HepG2 (cell line): ENCODE results near the gene TMEM217. TPM values are rescaled to one million over a fixed set of nuclear protein-coding genes. Genes with fewer than 3 reads are reported as not detected.

Experiments
- ATF1 ChIP-seq: IDR thresholded peaks from 2 replicates; pipeline ENCODE4 v1.6.1; 2016; ENCODE audit warnings: mild to moderate bottlenecking, control low read depth
- FOXK2 ChIP-seq: fragments of 450-650 bp; IDR thresholded peaks from 2 replicates; pipeline ENCODE4 v1.6.1; 2016
- FOXO4 ChIP-seq: sonication (generic); formaldehyde crosslinking; conservative IDR thresholded peaks from 2 replicates; pipeline ENCODE4 v1.8.1; 2023; ENCODE audit warnings: missing genetic modification reagents
- GMEB1 ChIP-seq: sonication (generic); formaldehyde crosslinking; IDR thresholded peaks from 2 replicates; pipeline ENCODE4 v1.5.1; 2020; ENCODE audit warnings: missing genetic modification reagents, mild to moderate bottlenecking, borderline replicate concordance
- HOXA3 ChIP-seq: sonication (generic); formaldehyde crosslinking; IDR thresholded peaks from 2 replicates; pipeline ENCODE4 v1.5.0; 2020; ENCODE audit warnings: missing genetic modification reagents
- MED13 ChIP-seq: sonication (generic); formaldehyde crosslinking; IDR thresholded peaks from 2 replicates; pipeline ENCODE4 v1.5.0; 2020; ENCODE audit warnings: missing genetic modification reagents
- NFATC3 ChIP-seq: sonication (generic); formaldehyde crosslinking; IDR thresholded peaks from 2 replicates; pipeline ENCODE4 v1.5.1; 2020; ENCODE audit warnings: mild to moderate bottlenecking, missing genetic modification reagents
- SAP130 ChIP-seq: IDR thresholded peaks from 2 replicates; pipeline ENCODE4 v1.6.1; 2016; ENCODE audit warnings: low read depth
- SOX6 ChIP-seq, 2 experiments: fragments of 450-650 bp in 1 of 2; sonication (generic) in 1 of 2; formaldehyde crosslinking in 1 of 2; IDR thresholded peaks; 2 replicates each; pipeline versions ENCODE4 v1.4.0 to v1.6.1; 2017 to 2020; ENCODE audit warnings: antibody characterized with exemption in 1 of 2, mild to moderate bottlenecking in 1 of 2, missing genetic modification reagents in 1 of 2
- TAF1 ChIP-seq: sonication (generic); formaldehyde crosslinking; IDR thresholded peaks from 2 replicates; pipeline ENCODE4 v1.4.0; 2020; ENCODE audit warnings: missing genetic modification reagents
- TEAD2 ChIP-seq: sonication (generic); formaldehyde crosslinking; IDR thresholded peaks from 2 replicates; pipeline ENCODE4 v1.9.0; 2021; ENCODE audit warnings: missing genetic modification reagents
- U2AF1 ChIP-seq: fragments of 200-400 bp; formaldehyde crosslinking; optimal IDR thresholded peaks from 2 replicates; pipeline ENCODE3; 2017; ENCODE audit warnings: mild to moderate bottlenecking, low read depth, low read length
- XBP1 ChIP-seq: sonication (generic); formaldehyde crosslinking; IDR thresholded peaks from 2 replicates; pipeline ENCODE4 v1.5.0; 2020; ENCODE audit warnings: missing genetic modification reagents
- ZBTB8A ChIP-seq: sonication (generic); formaldehyde crosslinking; IDR thresholded peaks from 2 replicates; pipeline ENCODE4 v1.4.0; 2020; ENCODE audit warnings: mild to moderate bottlenecking, low read depth, missing genetic modification reagents, borderline replicate concordance
- ZNF160 ChIP-seq: sonication (generic); formaldehyde crosslinking; IDR thresholded peaks from 2 replicates; pipeline ENCODE4 v1.8.0; 2022; ENCODE audit warnings: mild to moderate bottlenecking, inconsistent platforms, missing genetic modification reagents
- ZNF17 ChIP-seq: sonication (generic); formaldehyde crosslinking; IDR thresholded peaks from 2 replicates; pipeline ENCODE4 v1.5.0; 2020; ENCODE audit warnings: mild to moderate bottlenecking, missing genetic modification reagents
- ZNF235 ChIP-seq: sonication (generic); formaldehyde crosslinking; IDR thresholded peaks from 2 replicates; pipeline ENCODE4 v1.8.1; 2023; ENCODE audit warnings: mild to moderate bottlenecking, missing genetic modification reagents, borderline replicate concordance
- ZNF253 ChIP-seq: sonication (generic); formaldehyde crosslinking; IDR thresholded peaks from 2 replicates; pipeline ENCODE4 v1.8.0; 2022; ENCODE audit warnings: mild to moderate bottlenecking, missing genetic modification reagents, borderline replicate concordance
- ZNF451 ChIP-seq: sonication (generic); formaldehyde crosslinking; IDR thresholded peaks from 2 replicates; pipeline ENCODE4 v1.5.0; 2020; ENCODE audit warnings: mild to moderate bottlenecking, missing genetic modification reagents
- ZSCAN31 ChIP-seq: sonication (generic); formaldehyde crosslinking; IDR thresholded peaks from 2 replicates; pipeline ENCODE4 v1.5.0; 2020; ENCODE audit warnings: low read depth, mild to moderate bottlenecking, missing genetic modification reagents
- ZSCAN9 ChIP-seq: IDR thresholded peaks from 2 replicates; pipeline ENCODE4 v1.6.1; 2016; ENCODE audit warnings: borderline replicate concordance
- polyA plus RNA-seq, 8 experiments: library from polyadenylated mRNA; depleted of rRNA in 3 of 8; stranded (reverse) in 7 of 8; unstranded in 1 of 8; fragments of >200 nt; fragmentation: Illumina TruSeq in 4 of 8; extraction: Trizol in 4 of 8; gene quantifications; 2 replicates each; pipeline versions ENCODE4 v1.2.1 to v1.2.3, GENCODE V29; 2011 to 2016; ENCODE audit warnings: low read depth in 4 of 8, missing spikeins in 1 of 8, mixed read lengths in 1 of 8; ENCODE audit not compliant: insufficient read depth in 1 of 8
- total RNA-seq, 5 experiments: library from RNA; depleted of rRNA; stranded (reverse); fragments of >200 nt; fragmentation: Illumina TruSeq; extraction: Trizol; gene quantifications; 2 replicates each; pipeline ENCODE4 v1.2.3, GENCODE V29; 2016; ENCODE audit warnings: low read depth in 1 of 5
- TF ChIP-seq, protein P1 (sequence below), 2 experiments: sonication (generic) in 1 of 2; formaldehyde crosslinking in 1 of 2; IDR thresholded peaks; 2 replicates each; pipeline versions ENCODE4 v1.5.1 to v1.6.1; 2011 to 2020; ENCODE audit warnings: borderline replicate concordance in 1 of 2, low read depth in 1 of 2, low read length in 1 of 2, mild to moderate bottlenecking in 1 of 2, missing genetic modification reagents in 1 of 2, moderate library complexity in 1 of 2
- TF ChIP-seq, protein P2 (sequence below): sonication (generic); formaldehyde crosslinking; IDR thresholded peaks from 2 replicates; pipeline ENCODE4 v1.5.1; 2020; ENCODE audit warnings: missing genetic modification reagents, mild to moderate bottlenecking, borderline replicate concordance

The TMEM217 gene
- total and polyA plus RNA-seq, 2 of the 13 experiments (the other 11 are each of a cell fraction or from before 2014, with no cell fraction given), result 2.3 to 3.4 TPM

- TF ChIP-seq, protein P1, sequence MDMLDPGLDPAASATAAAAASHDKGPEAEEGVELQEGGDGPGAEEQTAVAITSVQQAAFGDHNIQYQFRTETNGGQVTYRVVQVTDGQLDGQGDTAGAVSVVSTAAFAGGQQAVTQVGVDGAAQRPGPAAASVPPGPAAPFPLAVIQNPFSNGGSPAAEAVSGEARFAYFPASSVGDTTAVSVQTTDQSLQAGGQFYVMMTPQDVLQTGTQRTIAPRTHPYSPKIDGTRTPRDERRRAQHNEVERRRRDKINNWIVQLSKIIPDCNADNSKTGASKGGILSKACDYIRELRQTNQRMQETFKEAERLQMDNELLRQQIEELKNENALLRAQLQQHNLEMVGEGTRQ (IDR thresholded peaks at IDR 0.05; ENCODE audit: low read depth, low read length), result no peak
- TF ChIP-seq, protein P1 (CRISPR knock-in tag; IDR thresholded peaks at IDR 0.05; ENCODE audit: borderline replicate concordance), result peak; percentile 44; the same call in 1 of the 2 replicates
- TF ChIP-seq ZSCAN31 (CRISPR knock-in tag), result peak; percentile 49; the same call in 1 of the 2 replicates
- peak; percentile 50 for TF ChIP-seq TAF1 (CRISPR knock-in tag)
- no peak for TF ChIP-seq GMEB1
- no peak for TF ChIP-seq NFATC3 (CRISPR knock-in tag)
- 0 out of 2 replicates have a peak, but pooled peaks have one; percentile 40 for TF ChIP-seq ZNF253
- TF ChIP-seq FOXO4 (CRISPR knock-in tag), result peak; percentile 97; the same call in 1 of the 2 replicates
- TF ChIP-seq TEAD2 (CRISPR knock-in tag), result 0 out of 2 replicates have a peak, but pooled peaks have one; percentile 26
- TF ChIP-seq ZNF235 (CRISPR knock-in tag), result peak; percentile 78; the same call in 1 of the 2 replicates
- TF ChIP-seq ZNF451 (CRISPR knock-in tag), result 0 out of 2 replicates have a peak, but pooled peaks have one; percentile 63
- TF ChIP-seq ZBTB8A (CRISPR knock-in tag), result 0 out of 2 replicates have a peak, but pooled peaks have one; percentile 11
- peak; percentile 31; the same call in 1 of the 2 replicates for TF ChIP-seq FOXK2
- no peak for TF ChIP-seq SOX6 (IDR thresholded peaks at IDR 0.05)
- TF ChIP-seq SOX6 (CRISPR knock-in tag; IDR thresholded peaks at IDR 0.05), result peak; percentile 62; the same call in 1 of the 2 replicates
- TF ChIP-seq XBP1, result no peak
- no peak for TF ChIP-seq U2AF1
- TF ChIP-seq HOXA3 (CRISPR knock-in tag), result peak; percentile 89
- peak; percentile 59 for TF ChIP-seq SAP130
- TF ChIP-seq, protein P2, sequence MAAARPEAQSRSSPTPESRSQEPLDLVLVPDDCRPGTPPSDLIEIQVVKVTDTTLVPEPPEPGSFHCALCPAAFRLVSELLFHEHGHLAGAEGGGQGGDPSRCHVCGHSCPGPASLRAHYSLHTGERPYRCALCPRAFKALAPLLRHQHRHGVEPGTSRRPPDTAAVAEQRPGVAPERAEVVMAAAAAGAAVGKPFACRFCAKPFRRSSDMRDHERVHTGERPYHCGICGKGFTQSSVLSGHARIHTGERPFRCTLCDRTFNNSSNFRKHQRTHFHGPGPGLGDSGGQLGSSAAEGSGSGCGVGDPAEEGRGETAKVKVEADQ (CRISPR knock-in tag), result no peak
- no peak; the same call in 1 of the 2 replicates for TF ChIP-seq ZNF160
- TF ChIP-seq ZNF17, result no peak
- TF ChIP-seq ATF1, result no peak
- TF ChIP-seq ZSCAN9 (CRISPR knock-in tag), result peak; percentile 86
- TF ChIP-seq MED13, result peak; percentile 72; the same call in 1 of the 2 replicates
Observed at GRCh38 chr6:37244430-37245310, 13.3 kb downstream of the TMEM217 start (continued).
